ENCODE data around the gene IFT43. TPM values are rescaled to one million over a fixed set of nuclear protein-coding genes. Genes with fewer than 3 reads are reported as not detected.

Gene IFT43
- total RNA-seq, 1 experiment from 2014 or later: 34.9 TPM

GRCh38 chr14:76109087-76109880 is 123.7 kb downstream of the IFT43 start:
- no peak overlapping the region for H3K4me3 Mint-ChIP-seq (ENCODE audit: unreplicated experiment)
- no TSS peak for BruUV-seq (replicated peaks)
- ChIA-PET CTCF (interaction anchor here (0.6 to 1.1 kb wide), 3 partner anchors 48 to 62 kb away, joined by 3 to 5 read pairs (median 3); no protein-coding TSS in a partner anchor), POLR2A (no interaction called here)
- DNase-seq (ENCODE audit: unreplicated experiment): peak; percentile 91
- no peaks in the 10 kb centered on the region for H3K36me3 Mint-ChIP-seq (ENCODE audit: insufficient read depth, unreplicated experiment)
- intact Hi-C loops (cut with micrococcal nuclease): no loop called here
- peak overlapping the region; percentile 22 for H3K27ac Mint-ChIP-seq (ENCODE audit: low read depth, unreplicated experiment)
- peaks cover 20% of the 10 kb centered on the region for H3K27me3 Mint-ChIP-seq (ENCODE audit: insufficient read depth, unreplicated experiment)
- peaks cover 13% of the 10 kb centered on the region for H3K4me1 Mint-ChIP-seq (ENCODE audit: insufficient read depth, unreplicated experiment)
- TF ChIP-seq CTCF (IDR thresholded peaks at IDR 0.05; ENCODE audit: unreplicated experiment): no peak
- H3K9me3 Mint-ChIP-seq (ENCODE audit: unreplicated experiment): peaks cover 8% of the 10 kb centered on the region

GRCh38 chr14:76112889-76113624 is 127.5 kb downstream of the IFT43 start:
- H3K4me1 Mint-ChIP-seq (ENCODE audit: insufficient read depth, unreplicated experiment): peaks cover 13% of the 10 kb centered on the region
- no peak for DNase-seq (ENCODE audit: unreplicated experiment)
- no TSS peak for BruUV-seq (replicated peaks)
- peaks cover 8% of the 10 kb centered on the region for H3K9me3 Mint-ChIP-seq (ENCODE audit: unreplicated experiment)
- intact Hi-C loops (cut with micrococcal nuclease): no loop called here
- ChIA-PET CTCF (interaction anchor here (0.6 kb wide), 1 partner anchor 21 kb away, joined by 3 read pairs; no protein-coding TSS in a partner anchor), POLR2A (interaction anchor here (0.7 kb wide), 1 partner anchor 39 kb away, joined by 3 read pairs; no protein-coding TSS in a partner anchor)
- peaks cover 12% of the 10 kb centered on the region for H3K27me3 Mint-ChIP-seq (ENCODE audit: insufficient read depth, unreplicated experiment)
- no peak overlapping the region for H3K27ac Mint-ChIP-seq (ENCODE audit: low read depth, unreplicated experiment)
- H3K4me3 Mint-ChIP-seq (ENCODE audit: unreplicated experiment): no peak overlapping the region
- no peak for TF ChIP-seq CTCF (IDR thresholded peaks at IDR 0.05; ENCODE audit: unreplicated experiment)
- no peaks in the 10 kb centered on the region for H3K36me3 Mint-ChIP-seq (ENCODE audit: insufficient read depth, unreplicated experiment)

GRCh38 chr14:76113691-76114090 is 128.1 kb downstream of the IFT43 start:
- H3K4me3 Mint-ChIP-seq (ENCODE audit: unreplicated experiment): no peak overlapping the region
- H3K27me3 Mint-ChIP-seq (ENCODE audit: insufficient read depth, unreplicated experiment): peaks cover 12% of the 10 kb centered on the region
- no peak overlapping the region for H3K27ac Mint-ChIP-seq (ENCODE audit: low read depth, unreplicated experiment)
- peaks cover 2% of the 10 kb centered on the region for H3K9me3 Mint-ChIP-seq (ENCODE audit: unreplicated experiment)
- H3K36me3 Mint-ChIP-seq (ENCODE audit: insufficient read depth, unreplicated experiment): no peaks in the 10 kb centered on the region
- BruUV-seq (replicated peaks): no TSS peak
- ChIA-PET CTCF (interaction anchor here (0.6 to 1.0 kb wide), 2 partner anchors 22 to 535 kb away, joined by 3 read pairs; no protein-coding TSS in a partner anchor), POLR2A (interaction anchor here (0.7 kb wide), 1 partner anchor 39 kb away, joined by 3 read pairs; no protein-coding TSS in a partner anchor)
- TF ChIP-seq CTCF (IDR thresholded peaks at IDR 0.05; ENCODE audit: unreplicated experiment): no peak
- H3K4me1 Mint-ChIP-seq (ENCODE audit: insufficient read depth, unreplicated experiment): peaks cover 8% of the 10 kb centered on the region
- intact Hi-C loops (cut with micrococcal nuclease): no loop called here
- DNase-seq (ENCODE audit: unreplicated experiment): no peak

- no peak overlapping the region for H3K27ac Mint-ChIP-seq (ENCODE audit: low read depth, unreplicated experiment)
- H3K9me3 Mint-ChIP-seq (ENCODE audit: unreplicated experiment): no peaks in the 10 kb centered on the region
- intact Hi-C loops (cut with micrococcal nuclease): no loop called here
- no peak for TF ChIP-seq CTCF (IDR thresholded peaks at IDR 0.05; ENCODE audit: unreplicated experiment)
- POLR2A ChIA-PET: no interaction called here
- CTCF ChIA-PET: interaction anchor here (0.7 to 1.3 kb wide), 2 partner anchors 64 to 537 kb away, joined by 3 to 5 read pairs; no protein-coding TSS in a partner anchor
- DNase-seq (ENCODE audit: unreplicated experiment): no peak
- no peaks in the 10 kb centered on the region for H3K4me1 Mint-ChIP-seq (ENCODE audit: insufficient read depth, unreplicated experiment)
- H3K36me3 Mint-ChIP-seq (ENCODE audit: insufficient read depth, unreplicated experiment): no peaks in the 10 kb centered on the region
- H3K4me3 Mint-ChIP-seq (ENCODE audit: unreplicated experiment): no peak overlapping the region
- peaks cover 12% of the 10 kb centered on the region for H3K27me3 Mint-ChIP-seq (ENCODE audit: insufficient read depth, unreplicated experiment)
- no TSS peak for BruUV-seq (replicated peaks)
These were observed 129.5 kb downstream of the IFT43 start for GRCh38 chr14:76115010-76115422.
